Globus pallidus (tissue), 1 donor: ENCODE results near the gene ACAN.

ENCODE experiments used
- DNase-seq: peaks from one replicate; pipeline ENCODE4 v3.0.0-alpha.2; 2015; ENCODE audit warnings: low spot score

Gene ACAN

GRCh38 chr15:88878720-88879184, 75.5 kb downstream of the ACAN start:
- DNase-seq, result no peak

GRCh38 chr15:88880944-88881740, 77.9 kb downstream of the ACAN start:
- DNase-seq, result no peak

- no peak for DNase-seq
Observed at GRCh38 chr15:88881775-88882174, 78.5 kb downstream of the ACAN start.

GRCh38 chr15:88882785-88883184, 79.5 kb downstream of the ACAN start:
- DNase-seq, result no peak

- DNase-seq, result no peak
Observed at GRCh38 chr15:88887068-88887580, 83.9 kb downstream of the ACAN start.

- DNase-seq, result no peak
Observed at GRCh38 chr15:88888719-88889118, 85.5 kb downstream of the ACAN start.

- no peak for DNase-seq
Observed at GRCh38 chr15:88890495-88890894, 87.3 kb downstream of the ACAN start.

GRCh38 chr15:88891540-88892254, 88.5 kb downstream of the ACAN start:
- no peak for DNase-seq

- DNase-seq, result no peak
Observed at GRCh38 chr15:88894348-88894818, 91.1 kb downstream of the ACAN start.

GRCh38 chr15:88894819-88895767, 91.9 kb downstream of the ACAN start, which contains the start of gene HAPLN3:
HAPLN3 (minus strand) TSS chr15:88895544; CDS start chr15:88887298, 8,246 bp downstream.
- no peak for DNase-seq

- DNase-seq, result no peak
Observed at GRCh38 chr15:88896333-88897033, 93.2 kb downstream of the ACAN start.

- no peak for DNase-seq
Observed at GRCh38 chr15:88897142-88897455, 93.9 kb downstream of the ACAN start.

GRCh38 chr15:88897456-88898194, 94.4 kb downstream of the ACAN start:
- peak; percentile 69 for DNase-seq

- DNase-seq, result no peak
Observed at GRCh38 chr15:88898736-88899135, 95.5 kb downstream of the ACAN start.

- no peak for DNase-seq
Observed at GRCh38 chr15:88899251-88899650, 96.0 kb downstream of the ACAN start.

- DNase-seq, result no peak
Observed at GRCh38 chr15:88900309-88900981, 97.2 kb downstream of the ACAN start.

GRCh38 chr15:88900982-88901418, 97.8 kb downstream of the ACAN start:
- DNase-seq, result no peak

GRCh38 chr15:88901508-88902220, 98.4 kb downstream of the ACAN start:
- no peak for DNase-seq

GRCh38 chr15:88902221-88902835, 99.1 kb downstream of the ACAN start:
- DNase-seq, result no peak
